HL-60/S4 treated with retinoic acid at 250 ng/mL for 4 days and 3 days (cell line): ENCODE data around the gene DYNC2H1.

Source experiments
- in situ Hi-C: fragments of 300-500 bp; cut with MboI; formaldehyde crosslinking; loops from 2 replicates; pipeline ENCODE4 v1.7.0; 2022; ENCODE audit warnings: low sequenced_read_pairs

DYNC2H1 gene

GRCh38 chr11:103528596-103528995 lies 419.4 kb downstream of the DYNC2H1 start:
- in situ Hi-C loops = no loop called here

GRCh38 chr11:103529181-103529684 lies 420.0 kb downstream of the DYNC2H1 start:
- in situ Hi-C loops = no loop called here
